HG03469 (cell line): ENCODE data around the gene BAG5.
"Not testable (repeated sequence)": the region's sequence is repeated elsewhere in the genome, so short reads cannot be mapped to it uniquely, and the experiment has no call there.

Experiments
- ATAC-seq: cut with Tn5 transposase; IDR thresholded peaks from one replicate; pipeline ENCODE4 v1.9.1; 2021; ENCODE audit warnings: mild to moderate bottlenecking, moderate library complexity, moderate number of reproducible peaks; ENCODE audit not compliant: unreplicated experiment

The BAG5 gene

GRCh38 chr14:103525430-103526246 is 36.8 kb downstream of the BAG5 start:
- ATAC-seq, result not testable (repeated sequence)

GRCh38 chr14:103524002-103524935 is 38.2 kb downstream of the BAG5 start:
- no peak for ATAC-seq

- no peak for ATAC-seq
These were observed 38.9 kb downstream of the BAG5 start for GRCh38 chr14:103523575-103523954.

GRCh38 chr14:103522649-103523574 is 39.5 kb downstream of the BAG5 start, which contains the start of gene CKB:
TSS of gene CKB (minus strand) at chr14:103522830. CDS start at chr14:103522493, 337 bp downstream.
- no peak for ATAC-seq

GRCh38 chr14:103521951-103522563 is 40.4 kb downstream of the BAG5 start:
- no peak for ATAC-seq

- no peak for ATAC-seq
These were observed 41.0 kb downstream of the BAG5 start for GRCh38 chr14:103521438-103521950.

- no peak for ATAC-seq
These were observed 41.6 kb downstream of the BAG5 start for GRCh38 chr14:103520657-103521437.

GRCh38 chr14:103520269-103520656 is 42.2 kb downstream of the BAG5 start:
- ATAC-seq, result no peak

- no peak for ATAC-seq
These were observed 42.6 kb downstream of the BAG5 start for GRCh38 chr14:103519837-103520212.

- no peak for ATAC-seq
These were observed 43.2 kb downstream of the BAG5 start for GRCh38 chr14:103519043-103519836.

- ATAC-seq, result no peak
These were observed 43.9 kb downstream of the BAG5 start for GRCh38 chr14:103518422-103519042.

- no peak for ATAC-seq
These were observed 44.6 kb downstream of the BAG5 start for GRCh38 chr14:103517721-103518421.

GRCh38 chr14:103517174-103517566 is 45.3 kb downstream of the BAG5 start:
- ATAC-seq, result no peak

GRCh38 chr14:103516426-103517173 is 45.9 kb downstream of the BAG5 start:
- ATAC-seq, result no peak

GRCh38 chr14:103514596-103515421 is 47.6 kb downstream of the BAG5 start:
- no peak for ATAC-seq
